IMR-90 (cell line): ENCODE data around the gene TTC28. TPM values are rescaled to one million over a fixed set of nuclear protein-coding genes. Genes with fewer than 3 reads are reported as not detected.

Experiments used
- ATAC-seq: fragments of 200-7000 bp; cut with Tn5 transposase; 2 replicates; pipeline ENCODE4 v1.9.1; 2020; ENCODE audit warnings: low read depth, mild to moderate bottlenecking, moderate library complexity
- BruUV-seq: library from RNA; stranded (reverse); fragments of 400-500 nt; replicated peaks from 2 replicates; lab custom pipeline; 2021; lab: Mats Ljungman, UMichigan
- CTCF ChIA-PET: fragments of 300-600 bp; formaldehyde crosslinking; extraction: SDS; loops from one replicate; lab custom pipeline; 2021; ENCODE audit warnings: antibody characterized with exemption; lab: Yijun Ruan, JAX
- POLR2A ChIA-PET: fragments of 300-600 bp; sonication (Branson Sonifier 250); formaldehyde crosslinking; loops from one replicate; lab custom pipeline; 2022; ENCODE audit warnings: antibody characterized with exemption; ENCODE audit not compliant: unreplicated experiment; lab: Charles Lee
- DNase-seq: peaks from one replicate; pipeline ENCODE4 v3.0.0; 2013
- H2AFZ ChIP-seq: replicated peaks from 2 replicates; pipeline ENCODE3; 2013; ENCODE audit warnings: low read length, mild to moderate bottlenecking; ENCODE audit not compliant: poor library complexity
- H2AK5ac ChIP-seq: 2 replicates; pipeline ENCODE4 v1.6.1; 2013; ENCODE audit warnings: low read depth, low read length, inconsistent platforms
- H2AK9ac ChIP-seq: replicated peaks from 2 replicates; pipeline ENCODE3; 2013; ENCODE audit warnings: mild to moderate bottlenecking, low read depth, low read length, moderate library complexity; ENCODE audit not compliant: poor library complexity
- H2BK120ac ChIP-seq: 2 replicates; pipeline ENCODE4 v1.6.1; 2013; ENCODE audit warnings: low read depth, low read length, inconsistent platforms
- H2BK15ac ChIP-seq: 3 replicates; pipeline ENCODE4 v1.6.1; 2013; ENCODE audit warnings: low read depth, low read length, inconsistent platforms
- H2BK20ac ChIP-seq: 2 replicates; pipeline ENCODE4 v1.6.1; 2013; ENCODE audit warnings: low read depth, mild to moderate bottlenecking, inconsistent platforms, low read length, moderate library complexity
- H2BK5ac ChIP-seq: 2 replicates; pipeline ENCODE4 v1.6.1; 2013; ENCODE audit warnings: mild to moderate bottlenecking, low read depth, low read length, inconsistent platforms; ENCODE audit not compliant: poor library complexity, severe bottlenecking
- H3K14ac ChIP-seq: replicated peaks from 2 replicates; pipeline ENCODE4 v1.6.1; 2013; ENCODE audit warnings: low read depth, low read length, inconsistent platforms
- H3K18ac ChIP-seq: 2 replicates; pipeline ENCODE4 v1.6.1; 2013; ENCODE audit warnings: low read depth, low read length, control low read depth
- H3K23ac ChIP-seq: 2 replicates; pipeline ENCODE4 v1.6.1; 2013; ENCODE audit warnings: low read depth, low read length, inconsistent platforms
- H3K27ac ChIP-seq: 2 replicates; pipeline ENCODE4 v1.5.1; 2013; ENCODE audit warnings: mild to moderate bottlenecking, control low read depth, low read length; ENCODE audit not compliant: insufficient read depth
- H3K27me3 ChIP-seq: 2 replicates; pipeline ENCODE4 v1.6.1; 2013; ENCODE audit warnings: low read length; ENCODE audit not compliant: control insufficient read depth, insufficient read depth
- H3K36me3 ChIP-seq: 2 replicates; pipeline ENCODE4 v1.6.1; 2013; ENCODE audit warnings: low read length, mixed read lengths; ENCODE audit not compliant: control insufficient read depth, insufficient read depth
- H3K4ac ChIP-seq: 2 replicates; pipeline ENCODE4 v1.6.1; 2013; ENCODE audit warnings: low read depth, low read length, inconsistent platforms
- H3K4me1 ChIP-seq: 2 replicates; pipeline ENCODE4 v1.6.1; 2013; ENCODE audit warnings: low read length, mixed read lengths; ENCODE audit not compliant: control insufficient read depth, insufficient read depth
- H3K4me2 ChIP-seq: 2 replicates; pipeline ENCODE4 v1.6.1; 2013; ENCODE audit warnings: low read depth, mild to moderate bottlenecking, control low read depth, low read length, moderate library complexity
- H3K4me3 ChIP-seq: 2 replicates; pipeline ENCODE4 v1.5.1; 2013; ENCODE audit warnings: low read depth, mild to moderate bottlenecking, control low read depth, low read length, moderate library complexity; ENCODE audit not compliant: insufficient read depth
- H3K56ac ChIP-seq: 2 replicates; pipeline ENCODE4 v1.6.1; 2013; ENCODE audit warnings: low read length, inconsistent platforms; ENCODE audit not compliant: insufficient read depth; ENCODE audit errors: extremely low read depth
- H3K79me1 ChIP-seq, 2 experiments: 2 replicates each; pipeline ENCODE4 v1.6.1; 2013; ENCODE audit warnings: low read length in 2 of 2, inconsistent platforms in 1 of 2, low read depth in 1 of 2
- H3K9ac ChIP-seq: 2 replicates; pipeline ENCODE4 v1.6.1; 2013; ENCODE audit warnings: low read depth, low read length, control low read depth
- H3K9me1 ChIP-seq: 2 replicates; pipeline ENCODE4 v1.6.1; 2013; ENCODE audit warnings: low read length, inconsistent platforms; ENCODE audit not compliant: insufficient read depth
- H3K9me3 ChIP-seq: 2 replicates; pipeline ENCODE4 v1.6.1; 2013; ENCODE audit warnings: low read length; ENCODE audit not compliant: control insufficient read depth, insufficient read depth
- H4K20me1 ChIP-seq: 2 replicates; pipeline ENCODE4 v1.6.1; 2013; ENCODE audit warnings: low read length, inconsistent platforms; ENCODE audit not compliant: insufficient read depth
- H4K5ac ChIP-seq: 2 replicates; pipeline ENCODE4 v1.6.1; 2013; ENCODE audit warnings: mild to moderate bottlenecking, low read depth, low read length, control low read depth
- H4K8ac ChIP-seq, 2 experiments: 2 replicates each; pipeline ENCODE4 v1.6.1; 2013; ENCODE audit warnings: low read depth in 2 of 2, low read length in 2 of 2, control low read depth in 1 of 2, inconsistent platforms in 1 of 2
- H4K91ac ChIP-seq: 2 replicates; pipeline ENCODE4 v1.6.1; 2013; ENCODE audit warnings: low read depth, low read length, inconsistent platforms; ENCODE audit not compliant: insufficient read depth
- FOS ChIP-seq: fragments of 150-350 bp; IDR thresholded peaks from 2 replicates; pipeline ENCODE4 v1.6.1; 2016; ENCODE audit warnings: low read depth, low read length
- RFX5 ChIP-seq: IDR thresholded peaks from 2 replicates; pipeline ENCODE4 v1.8.0; 2012; ENCODE audit warnings: low read depth, mild to moderate bottlenecking, low read length, moderate library complexity
- WGBS, 2 experiments: methylation state at CpG; one replicate each; pipeline versions ENCODE4 v1.1.5 to v1.1.7; 2013; ENCODE audit warnings: missing lambda C conversion rate in 2 of 2; ENCODE audit not compliant: insufficient read length in 1 of 2; ENCODE audit errors: extremely low coverage in 2 of 2; 5-methylcytosine and 5-hydroxymethylcytosine counted together
- dilution Hi-C: fragments of 300-500 bp; cut with HindIII; formaldehyde crosslinking; loops from one replicate; pipeline ENCODE4 v1.14.3; 2018; ENCODE audit warnings: low sequenced_read_pairs; ENCODE audit not compliant: unreplicated experiment
- in situ Hi-C: fragments of 300-500 bp; cut with MboI; formaldehyde crosslinking; loops from 3 replicates; pipeline ENCODE4 v1.14.3; 2019; ENCODE audit warnings: low sequenced_read_pairs, inconsistent platforms, mixed read lengths
- intact Hi-C: fragments of 100-400 bp; cut with micrococcal nuclease; formaldehyde crosslinking; loops from 2 replicates; pipeline ENCODE4 v1.10.0; 2022
- polyA plus RNA-seq, 3 experiments: library from polyadenylated mRNA; depleted of rRNA; stranded (reverse); fragments of >200 nt; gene quantifications; 2 replicates each; pipeline ENCODE4 v1.2.3, GENCODE V29; 2012; ENCODE audit warnings: low replicate concordance in 1 of 3
- total RNA-seq: library from RNA; depleted of rRNA; stranded (reverse); fragments of >200 nt; gene quantifications from 2 replicates; pipeline ENCODE4 v1.2.3, GENCODE V29; 2012

The TTC28 gene
- total and polyA plus RNA-seq, 2 of the 4 experiments (the other 2 are of a cell fraction): 5.6 to 13.3 TPM

DNA sequence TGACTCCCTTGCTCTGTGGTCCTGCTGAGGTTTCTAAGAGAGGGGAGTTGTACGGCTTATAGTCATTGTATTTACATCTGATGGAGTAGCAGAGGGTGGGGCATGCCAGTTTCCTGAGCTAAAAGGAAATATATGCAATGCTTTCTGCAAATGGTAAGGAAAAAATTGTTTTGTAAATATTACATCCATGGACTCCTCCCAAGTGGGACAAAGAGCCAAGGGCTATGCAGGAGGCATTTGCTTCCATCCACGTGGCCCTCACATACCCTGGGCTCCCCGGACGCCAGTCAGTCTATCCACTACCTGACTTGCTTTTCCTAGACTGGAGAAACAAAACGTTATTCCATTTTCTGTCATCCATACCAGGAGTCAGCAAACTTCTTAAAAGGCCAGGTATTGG lies 700.8 kb downstream of the TTC28 start:
- Histone ChIP-seq H3K18ac (no peak overlapping the region), H2BK20ac (no peak overlapping the region), H3K4me1 (no peaks in the 10 kb centered on the region), H3K27me3 (no peaks in the 10 kb centered on the region), H3K23ac (no peak overlapping the region), H3K9me1 (peaks cover 7% of the 10 kb centered on the region), H2AFZ (no peak overlapping the region), H3K9ac (no peak overlapping the region), H4K91ac (no peak overlapping the region), H2AK9ac (no peak overlapping the region), H3K4me2 (no peak overlapping the region), H3K27ac (no peak overlapping the region), H3K4ac (no peak overlapping the region), H3K36me3 (peaks cover 23% of the 10 kb centered on the region), H2BK15ac (no peak overlapping the region), H3K79me1 (peaks cover 0 to 3% of the 10 kb centered on the region in 2 experiments; a peak in 2 of 4 replicates), H4K8ac (no peak overlapping the region), H2BK120ac (no peak overlapping the region), H2BK5ac (no peak overlapping the region), H3K56ac (no peak overlapping the region), H4K5ac (no peak overlapping the region), H2AK5ac (no peak overlapping the region), H3K9me3 (no peaks in the 10 kb centered on the region), H3K4me3 (no peak overlapping the region), H4K20me1 (no peaks in the 10 kb centered on the region), H3K14ac (no peak overlapping the region)
- ATAC-seq: no peak
- dilution Hi-C loops (no loop called here), intact Hi-C loops (no loop called here), in situ Hi-C loops (no loop called here)
- WGBS, 2 experiments: 83% methylated on average over 2 of the region's 5 CpGs; no CpG with 5 or more reads in 1 of the 2 experiments
- BruUV-seq: no TSS peak
- no peak for DNase-seq
- CTCF ChIA-PET: no interaction called here
- POLR2A ChIA-PET: no interaction called here
- TF ChIP-seq FOS (no peak), RFX5 (no peak)
